Hepatocyte (in vitro differentiated cells): Measurements from ENCODE around the gene ALG2. TPM values are rescaled to one million over a fixed set of nuclear protein-coding genes. Genes with fewer than 3 reads are reported as not detected.

ENCODE experiments used
- DNase-seq: peaks from one replicate; pipeline ENCODE4 v3.0.0-alpha.2; 2016; ENCODE audit warnings: low spot score
- H2AFZ ChIP-seq: fragments of 200-600 bp; sonication (generic); 2 replicates; pipeline ENCODE4 v1.6.0; 2016; ENCODE audit warnings: antibody characterized with exemption, mild to moderate bottlenecking
- H3K27ac ChIP-seq: fragments of 200-600 bp; sonication (generic); 2 replicates; pipeline ENCODE4 v1.5.1; 2016; ENCODE audit warnings: mild to moderate bottlenecking
- H3K27me3 ChIP-seq: fragments of 200-600 bp; sonication (generic); 2 replicates; pipeline ENCODE4 v1.6.1; 2016
- H3K36me3 ChIP-seq: fragments of 200-600 bp; sonication (generic); replicated peaks from 2 replicates; pipeline ENCODE4 v1.5.1; 2016; ENCODE audit warnings: low read depth; ENCODE audit not compliant: insufficient read depth
- H3K4me1 ChIP-seq: fragments of 200-600 bp; sonication (generic); 2 replicates; pipeline ENCODE4 v1.5.1; 2016; ENCODE audit warnings: mild to moderate bottlenecking, moderate library complexity; ENCODE audit not compliant: insufficient read depth
- H3K4me2 ChIP-seq: fragments of 200-600 bp; sonication (generic); 2 replicates; pipeline ENCODE4 v1.6.0; 2016
- H3K4me3 ChIP-seq: fragments of 200-600 bp; sonication (generic); 2 replicates; pipeline ENCODE4 v1.5.1; 2016; ENCODE audit warnings: mild to moderate bottlenecking
- H3K79me2 ChIP-seq: fragments of 200-600 bp; sonication (generic); 2 replicates; pipeline ENCODE4 v1.6.0; 2017; ENCODE audit warnings: mild to moderate bottlenecking
- H3K9me2 ChIP-seq: fragments of 200-600 bp; sonication (generic); replicated peaks from 2 replicates; pipeline ENCODE4 v1.6.0; 2017; ENCODE audit warnings: mild to moderate bottlenecking; ENCODE audit not compliant: insufficient read depth
- H3K9me3 ChIP-seq: fragments of 200-600 bp; sonication (generic); 2 replicates; pipeline ENCODE4 v1.5.1; 2016; ENCODE audit warnings: low read depth, mild to moderate bottlenecking
- H4K20me1 ChIP-seq: fragments of 200-600 bp; sonication (generic); 2 replicates; pipeline ENCODE4 v1.6.0; 2016; ENCODE audit warnings: mild to moderate bottlenecking; ENCODE audit not compliant: insufficient read depth, poor library complexity, severe bottlenecking
- EZH2 ChIP-seq: fragments of 200-600 bp; sonication (generic); IDR thresholded peaks from 2 replicates; pipeline ENCODE4 v1.6.1; 2016; ENCODE audit warnings: antibody characterized with exemption, mild to moderate bottlenecking, borderline replicate concordance
- EZH2phosphoT487 ChIP-seq: fragments of 200-600 bp; sonication (generic); IDR thresholded peaks from one replicate; pipeline ENCODE4 v1.6.1; 2018; ENCODE audit warnings: antibody characterized with exemption, mild to moderate bottlenecking, low read depth, moderate library complexity; ENCODE audit not compliant: unreplicated experiment, severe bottlenecking
- WGBS: methylation state at CpG from one replicate; pipeline ENCODE4 v1.1.6; 2016; ENCODE audit warnings: low lambda C conversion rate; ENCODE audit errors: missing lambda C conversion rate; 5-methylcytosine and 5-hydroxymethylcytosine counted together
- polyA plus RNA-seq: library from polyadenylated mRNA; unstranded; fragments of >200 nt; fragmentation: Nextera tagmentation; extraction: Ambion mirVana; gene quantifications from 2 replicates; pipeline ENCODE4 v1.2.1, GENCODE V29; 2016
- small RNA-seq: library from RNA; depleted of rRNA; stranded (forward); fragments of <200 nt; gene quantifications from one replicate; pipeline ENCODE3, GENCODE V24; 2014
- total RNA-seq: library from RNA; depleted of rRNA; stranded (reverse); fragments of >200 nt; gene quantifications from 2 replicates; pipeline ENCODE4 v1.2.3, GENCODE V29; 2014
- TF ChIP-seq, protein P1 (sequence below): fragments of 200-600 bp; sonication (generic); IDR thresholded peaks from 2 replicates; pipeline ENCODE4 v1.5.1; 2016; ENCODE audit warnings: antibody characterized with exemption, mild to moderate bottlenecking; ENCODE audit not compliant: poor library complexity

The ALG2 gene
- total and polyA plus RNA-seq, 2 experiments from 2014 or later = 51.9 to 64.0 TPM

DNA sequence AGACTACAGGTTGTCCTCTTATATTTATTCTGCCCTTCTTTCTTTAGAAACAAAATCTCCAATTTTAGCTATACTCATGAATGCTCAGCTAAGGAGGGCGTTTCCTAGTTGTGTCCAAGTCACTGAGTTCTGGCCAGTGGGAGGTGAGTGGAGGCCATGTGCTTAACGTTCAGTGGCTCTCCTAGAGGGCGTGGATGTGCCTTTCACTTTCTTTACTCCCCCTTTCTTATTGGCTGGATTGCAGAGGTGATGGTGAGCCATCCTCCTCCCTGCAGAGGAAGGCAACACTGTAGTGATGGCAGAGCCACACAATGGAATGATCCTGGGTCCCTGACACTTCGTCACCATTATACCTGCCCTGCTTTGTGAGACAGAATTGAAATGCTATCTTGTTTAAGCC, 54.6 kb downstream of the ALG2 start:
- WGBS = 74% methylated on average over 4 of the region's 4 CpGs

More for the DNA sequence above, 54.6 kb downstream of the ALG2 start:
- Histone ChIP-seq H3K4me3 (no peak overlapping the region), H3K4me2 (no peak overlapping the region), H2AFZ (no peak overlapping the region), H3K9me3 (no peaks in the 10 kb centered on the region), H3K27ac (no peak overlapping the region), H3K27me3 (no peaks in the 10 kb centered on the region), H3K4me1 (peaks cover 14% of the 10 kb centered on the region), H3K9me2 (no peaks in the 10 kb centered on the region), H4K20me1 (no peaks in the 10 kb centered on the region), H3K79me2 (no peaks in the 10 kb centered on the region), H3K36me3 (no peaks in the 10 kb centered on the region)
- TF ChIP-seq, protein P1, sequence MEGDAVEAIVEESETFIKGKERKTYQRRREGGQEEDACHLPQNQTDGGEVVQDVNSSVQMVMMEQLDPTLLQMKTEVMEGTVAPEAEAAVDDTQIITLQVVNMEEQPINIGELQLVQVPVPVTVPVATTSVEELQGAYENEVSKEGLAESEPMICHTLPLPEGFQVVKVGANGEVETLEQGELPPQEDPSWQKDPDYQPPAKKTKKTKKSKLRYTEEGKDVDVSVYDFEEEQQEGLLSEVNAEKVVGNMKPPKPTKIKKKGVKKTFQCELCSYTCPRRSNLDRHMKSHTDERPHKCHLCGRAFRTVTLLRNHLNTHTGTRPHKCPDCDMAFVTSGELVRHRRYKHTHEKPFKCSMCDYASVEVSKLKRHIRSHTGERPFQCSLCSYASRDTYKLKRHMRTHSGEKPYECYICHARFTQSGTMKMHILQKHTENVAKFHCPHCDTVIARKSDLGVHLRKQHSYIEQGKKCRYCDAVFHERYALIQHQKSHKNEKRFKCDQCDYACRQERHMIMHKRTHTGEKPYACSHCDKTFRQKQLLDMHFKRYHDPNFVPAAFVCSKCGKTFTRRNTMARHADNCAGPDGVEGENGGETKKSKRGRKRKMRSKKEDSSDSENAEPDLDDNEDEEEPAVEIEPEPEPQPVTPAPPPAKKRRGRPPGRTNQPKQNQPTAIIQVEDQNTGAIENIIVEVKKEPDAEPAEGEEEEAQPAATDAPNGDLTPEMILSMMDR = no peak
- TF ChIP-seq EZH2phosphoT487 = no peak
- no peak for TF ChIP-seq EZH2
- DNase-seq = no peak

Small RNA genes lying within 50 kb of the gene (small RNA-seq; reads per million reads assigned to genes)
- gene RN7SL794P = not detected

Other genes with a start within 250 kb of the ALG2 start
- 74.2 and 79.4 TPM in 2 replicates for gene TGFBR1, start 116.8 kb downstream of the ALG2 start, total RNA-seq
- 31.5 and 41.7 TPM in 2 replicates for gene TGFBR1, start 116.8 kb downstream of the ALG2 start, polyA plus RNA-seq
- 145 and 154 TPM in 2 replicates for gene SEC61B, start 340 bp upstream of the ALG2 start, total RNA-seq
- gene SEC61B, start 340 bp upstream of the ALG2 start, polyA plus RNA-seq = 365 and 377 TPM in 2 replicates